Endothelial cell (in vitro differentiated cells): ENCODE measurements around the gene HSPA1L. TPM values are rescaled to one million over a fixed set of nuclear protein-coding genes. Genes with fewer than 3 reads are reported as not detected.

Source experiments
- DNase-seq: peaks from one replicate; pipeline ENCODE4 v3.0.0; 2021; ENCODE audit warnings: low spot score
- H3K27ac Mint-ChIP-seq: one replicate; pipeline ENCODE4 v1.8.0; 2021; ENCODE audit warnings: mixed read lengths, inconsistent platforms; ENCODE audit not compliant: unreplicated experiment
- H3K27me3 Mint-ChIP-seq: one replicate; pipeline ENCODE4 v1.8.0; 2021; ENCODE audit warnings: mild to moderate bottlenecking, moderate library complexity, mixed read lengths, inconsistent platforms; ENCODE audit not compliant: unreplicated experiment
- H3K36me3 Mint-ChIP-seq: one replicate; pipeline ENCODE4 v1.8.0; 2021; ENCODE audit warnings: mild to moderate bottlenecking, low read depth, mixed read lengths, inconsistent platforms; ENCODE audit not compliant: unreplicated experiment
- H3K4me1 Mint-ChIP-seq: one replicate; pipeline ENCODE4 v1.8.0; 2021; ENCODE audit warnings: mild to moderate bottlenecking, mixed read lengths, inconsistent platforms; ENCODE audit not compliant: unreplicated experiment
- H3K4me3 Mint-ChIP-seq: one replicate; pipeline ENCODE4 v1.8.0; 2021; ENCODE audit warnings: mild to moderate bottlenecking, mixed read lengths, inconsistent platforms; ENCODE audit not compliant: unreplicated experiment
- H3K9me3 Mint-ChIP-seq: one replicate; pipeline ENCODE4 v1.8.0; 2021; ENCODE audit warnings: mixed read lengths, inconsistent platforms; ENCODE audit not compliant: unreplicated experiment
- CTCF ChIP-seq: fragments of 200-600 bp; sonication (generic); IDR thresholded peaks from one replicate; pipeline ENCODE4 v1.5.0; 2021; ENCODE audit warnings: antibody characterized with exemption; ENCODE audit not compliant: unreplicated experiment
- total RNA-seq: library from RNA; stranded (reverse); fragmentation: NEBNext Ultra II Directional; extraction: Animal tissue kit (Norgen Biotek cat#: 25700); gene quantifications from one replicate; pipeline ENCODE4 v1.2.1, GENCODE V29; 2021; ENCODE audit not compliant: unreplicated experiment

The HSPA1L gene
- total RNA-seq, 1 donor from 2014 or later, result 0.82 TPM

GRCh38 chr6:31765910-31766794, 48.9 kb downstream of the HSPA1L start:
- peaks cover 20% of the 10 kb centered on the region for H3K36me3 Mint-ChIP-seq
- H3K9me3 Mint-ChIP-seq, result no peaks in the 10 kb centered on the region
- peaks cover 28% of the 10 kb centered on the region for H3K4me1 Mint-ChIP-seq
- TF ChIP-seq CTCF, result no peak
- DNase-seq, result no peak
- H3K4me3 Mint-ChIP-seq, result no peak overlapping the region
- peaks cover 8% of the 10 kb centered on the region for H3K27me3 Mint-ChIP-seq
- no peak overlapping the region for H3K27ac Mint-ChIP-seq

- no peak overlapping the region for H3K4me3 Mint-ChIP-seq
- no peak overlapping the region for H3K27ac Mint-ChIP-seq
- DNase-seq, result no peak
- H3K4me1 Mint-ChIP-seq, result peaks cover 28% of the 10 kb centered on the region
- H3K9me3 Mint-ChIP-seq, result no peaks in the 10 kb centered on the region
- peaks cover 23% of the 10 kb centered on the region for H3K36me3 Mint-ChIP-seq
- TF ChIP-seq CTCF, result no peak
- peaks cover 7% of the 10 kb centered on the region for H3K27me3 Mint-ChIP-seq
Measured at GRCh38 chr6:31765559-31765909, 49.5 kb downstream of the HSPA1L start.

GRCh38 chr6:31764198-31764597, 50.9 kb downstream of the HSPA1L start:
- H3K27ac Mint-ChIP-seq, result peak overlapping the region; percentile 91

GRCh38 chr6:31763619-31763940, 51.5 kb downstream of the HSPA1L start:
- Mint-ChIP-seq H3K4me1 (peaks cover 21% of the 10 kb centered on the region), H3K27me3 (peaks cover 7% of the 10 kb centered on the region), H3K9me3 (no peaks in the 10 kb centered on the region), H3K4me3 (peak overlapping the region; percentile 78), H3K27ac (peak overlapping the region; percentile 91), H3K36me3 (peaks cover 24% of the 10 kb centered on the region)
- no peak for TF ChIP-seq CTCF
- DNase-seq, result no peak

More at GRCh38 chr6:31764198-31764597, 50.9 kb downstream of the HSPA1L start:
- TF ChIP-seq CTCF, result no peak
- no peaks in the 10 kb centered on the region for H3K9me3 Mint-ChIP-seq
- peaks cover 24% of the 10 kb centered on the region for H3K36me3 Mint-ChIP-seq
- no peak overlapping the region for H3K4me3 Mint-ChIP-seq
- peaks cover 26% of the 10 kb centered on the region for H3K4me1 Mint-ChIP-seq
- H3K27me3 Mint-ChIP-seq, result peaks cover 5% of the 10 kb centered on the region
- no peak for DNase-seq

- Mint-ChIP-seq H3K4me3 (peak overlapping the region; percentile 78), H3K4me1 (peaks cover 21% of the 10 kb centered on the region), H3K9me3 (no peaks in the 10 kb centered on the region), H3K27ac (peak overlapping the region; percentile 91), H3K36me3 (peaks cover 24% of the 10 kb centered on the region), H3K27me3 (peaks cover 7% of the 10 kb centered on the region)
- no peak for DNase-seq
- TF ChIP-seq CTCF, result no peak
Measured at GRCh38 chr6:31762878-31763618, 52.0 kb downstream of the HSPA1L start.
